ENCODE data around the gene ZNRF1. TPM values are rescaled to one million over a fixed set of nuclear protein-coding genes. Genes with fewer than 3 reads are reported as not detected.

ZNRF1 gene
- total RNA-seq, 3 donors from 2014 or later, result 12.8 to 27.5 (median 24.4) TPM

DNA sequence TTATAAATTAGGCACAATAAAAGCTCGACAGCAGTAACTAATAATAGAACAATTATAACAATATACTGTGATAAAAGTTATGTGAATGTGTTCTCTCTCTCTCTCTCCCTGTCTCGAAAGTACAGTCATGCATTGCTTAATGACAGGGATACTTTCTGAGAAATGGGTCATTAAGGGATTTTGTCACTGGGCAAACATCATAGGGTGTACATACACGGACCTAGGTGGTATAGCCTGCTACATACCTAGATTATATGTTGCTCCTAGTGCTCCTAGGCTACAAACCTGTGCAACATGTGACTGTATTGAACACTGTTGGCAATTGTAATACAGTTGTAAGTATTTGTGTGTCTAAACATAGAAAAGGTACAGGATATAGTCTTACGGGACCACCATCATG, 6.9 kb downstream of the ZNRF1 start:
- Histone ChIP-seq H3K36me3 (peaks cover 4% of the 10 kb centered on the region), H3K27ac (no peak overlapping the region), H3K9me3 (no peaks in the 10 kb centered on the region), H3K4me1 (peaks cover 0 to 6% of the 10 kb centered on the region in 2 donors), H3K27me3 (no peaks in the 10 kb centered on the region), H3K4me3 (no peak overlapping the region)
- no peak for TF ChIP-seq POLR2A (IDR thresholded peaks at IDR 0.05)
- no peak for TF ChIP-seq POLR2AphosphoS5 (IDR thresholded peaks at IDR 0.05)
- TF ChIP-seq, protein P1, sequence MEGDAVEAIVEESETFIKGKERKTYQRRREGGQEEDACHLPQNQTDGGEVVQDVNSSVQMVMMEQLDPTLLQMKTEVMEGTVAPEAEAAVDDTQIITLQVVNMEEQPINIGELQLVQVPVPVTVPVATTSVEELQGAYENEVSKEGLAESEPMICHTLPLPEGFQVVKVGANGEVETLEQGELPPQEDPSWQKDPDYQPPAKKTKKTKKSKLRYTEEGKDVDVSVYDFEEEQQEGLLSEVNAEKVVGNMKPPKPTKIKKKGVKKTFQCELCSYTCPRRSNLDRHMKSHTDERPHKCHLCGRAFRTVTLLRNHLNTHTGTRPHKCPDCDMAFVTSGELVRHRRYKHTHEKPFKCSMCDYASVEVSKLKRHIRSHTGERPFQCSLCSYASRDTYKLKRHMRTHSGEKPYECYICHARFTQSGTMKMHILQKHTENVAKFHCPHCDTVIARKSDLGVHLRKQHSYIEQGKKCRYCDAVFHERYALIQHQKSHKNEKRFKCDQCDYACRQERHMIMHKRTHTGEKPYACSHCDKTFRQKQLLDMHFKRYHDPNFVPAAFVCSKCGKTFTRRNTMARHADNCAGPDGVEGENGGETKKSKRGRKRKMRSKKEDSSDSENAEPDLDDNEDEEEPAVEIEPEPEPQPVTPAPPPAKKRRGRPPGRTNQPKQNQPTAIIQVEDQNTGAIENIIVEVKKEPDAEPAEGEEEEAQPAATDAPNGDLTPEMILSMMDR (IDR thresholded peaks at IDR 0.05), result no peak
- DNase-seq (ENCODE audit: low spot score in 2 of 2), result no peak
- intact Hi-C loops (cut with DNase I; ENCODE audit: low total_unique reads), result no loop called here

DNA sequence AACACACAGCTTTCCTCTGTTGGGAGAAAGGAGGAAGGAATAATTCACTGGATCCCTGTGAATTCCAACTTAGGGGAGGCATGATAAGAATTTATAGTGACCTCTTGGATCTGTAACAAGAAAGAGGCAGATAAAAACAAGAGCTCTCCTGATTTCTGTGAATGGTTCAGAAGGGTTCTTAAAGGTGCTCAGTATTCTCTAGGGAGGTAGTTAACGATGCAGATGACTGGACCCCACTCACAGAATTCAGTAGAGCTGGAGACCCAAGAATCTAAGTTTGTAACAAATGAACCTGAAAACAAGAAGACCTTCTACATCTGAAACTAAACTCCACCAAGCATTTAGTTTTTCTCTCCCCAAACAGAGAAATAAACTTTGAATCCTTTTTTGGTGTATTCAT, 8.6 kb downstream of the ZNRF1 start:
- Histone ChIP-seq H3K27ac (no peak overlapping the region), H3K9me3 (no peaks in the 10 kb centered on the region), H3K27me3 (no peaks in the 10 kb centered on the region), H3K4me3 (no peak overlapping the region), H3K36me3 (peaks cover 4% of the 10 kb centered on the region), H3K4me1 (peaks cover 0 to 13% of the 10 kb centered on the region in 2 donors)
- DNase-seq (ENCODE audit: low spot score in 2 of 2), result no peak
- TF ChIP-seq, protein P1 (IDR thresholded peaks at IDR 0.05), result no peak
- TF ChIP-seq POLR2AphosphoS5 (IDR thresholded peaks at IDR 0.05) (no peak), POLR2A (IDR thresholded peaks at IDR 0.05) (no peak)
- intact Hi-C loops (cut with DNase I; ENCODE audit: low total_unique reads), result no loop called here

DNA sequence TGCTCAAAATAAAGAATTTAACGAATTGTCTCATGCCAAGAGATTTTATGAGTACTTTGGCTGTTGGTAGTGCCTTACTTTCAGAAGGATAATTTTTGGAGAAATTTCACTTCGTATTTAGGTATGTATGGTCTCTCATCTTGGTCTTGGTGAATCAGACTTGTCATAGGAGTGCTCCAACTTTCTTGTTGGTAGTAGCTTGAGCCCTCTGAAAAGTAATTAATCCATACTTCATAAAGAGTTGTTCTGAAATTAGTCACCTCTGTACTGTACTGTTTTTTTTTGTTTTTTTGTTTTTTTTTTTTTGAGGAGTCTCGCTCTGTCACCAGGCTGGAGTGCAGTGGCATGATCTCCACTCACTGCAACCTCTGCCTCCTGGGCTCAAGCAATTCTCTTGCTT, 11.6 kb downstream of the ZNRF1 start:
- TF ChIP-seq POLR2A (IDR thresholded peaks at IDR 0.05) (no peak), POLR2AphosphoS5 (IDR thresholded peaks at IDR 0.05) (no peak)
- TF ChIP-seq, protein P1 (IDR thresholded peaks at IDR 0.05), result no peak
- H3K27ac ChIP-seq, result no peak overlapping the region

DNA sequence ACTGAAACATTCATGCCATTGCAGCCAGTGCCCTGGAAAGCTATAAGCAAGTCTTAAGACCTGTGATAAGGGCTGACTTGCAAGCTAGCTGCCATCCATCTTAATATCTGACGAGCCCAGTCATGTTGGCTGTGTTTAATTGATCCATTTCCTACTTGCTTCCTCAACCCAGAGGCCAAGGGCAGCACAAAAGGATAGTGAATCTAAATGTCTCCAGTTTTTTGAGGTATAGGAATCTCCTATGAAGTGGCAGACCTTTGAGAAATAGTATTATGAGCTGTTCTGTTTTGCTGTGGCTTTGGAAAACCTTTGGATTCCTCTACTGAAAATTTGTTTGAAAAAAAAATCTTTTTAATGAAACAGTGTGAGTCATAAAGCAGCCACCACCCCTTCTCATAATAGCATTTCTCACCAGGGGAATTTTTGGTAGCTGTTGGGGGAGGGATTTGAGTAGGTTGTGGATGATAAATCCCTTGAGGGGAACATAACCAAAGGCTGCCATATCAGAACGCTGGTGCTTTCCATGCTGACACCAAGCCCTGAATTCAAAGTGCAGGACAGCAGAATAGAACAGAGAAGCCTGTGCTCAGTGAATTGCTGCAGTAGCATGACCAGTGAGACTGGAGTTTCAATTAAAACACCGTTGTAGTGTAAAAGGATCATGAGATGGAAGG, 12.9 kb downstream of the ZNRF1 start:
- Histone ChIP-seq H3K4me3 (peak overlapping the region in 1 of 3 donors; percentile 4), H3K4me1 (peaks cover 0 to 10% of the 10 kb centered on the region in 2 donors)

More for the DNA sequence above, 11.6 kb downstream of the ZNRF1 start:
- intact Hi-C loops (cut with DNase I; ENCODE audit: low total_unique reads), result no loop called here
- no peaks in the 10 kb centered on the region for H3K9me3 ChIP-seq
- no peak for DNase-seq (ENCODE audit: low spot score in 2 of 2)
- no peaks in the 10 kb centered on the region for H3K27me3 ChIP-seq
- H3K36me3 ChIP-seq, result peaks cover 4% of the 10 kb centered on the region
- peaks cover 0 to 10% of the 10 kb centered on the region in 2 donors for H3K4me1 ChIP-seq
- H3K4me3 ChIP-seq, result no peak overlapping the region

More for the DNA sequence above, 12.9 kb downstream of the ZNRF1 start:
- DNase-seq (ENCODE audit: low spot score in 2 of 2), result no peak
- Histone ChIP-seq H3K36me3 (peaks cover 4% of the 10 kb centered on the region), H3K27me3 (no peaks in the 10 kb centered on the region), H3K9me3 (no peaks in the 10 kb centered on the region), H3K27ac (peak overlapping the region; percentile 82 to 90)
- intact Hi-C loops (cut with DNase I; ENCODE audit: low total_unique reads), result no loop called here
- TF ChIP-seq POLR2A (IDR thresholded peaks at IDR 0.05) (no peak), POLR2AphosphoS5 (IDR thresholded peaks at IDR 0.05) (no peak)
- TF ChIP-seq, protein P1 (IDR thresholded peaks at IDR 0.05), result no peak

All from breast epithelium (tissue), 4 donors.